Lung (tissue), 12 donors: ENCODE data around the gene CCDC33. TPM values are rescaled to one million over a fixed set of nuclear protein-coding genes. Genes with fewer than 3 reads are reported as not detected.

ENCODE experiments used
- ATAC-seq: fragments of 200-7000 bp; cut with Tn5 transposase; one replicate; pipeline ENCODE4 v1.9.1; 2020; ENCODE audit warnings: moderate number of reproducible peaks; ENCODE audit not compliant: insufficient read depth, low FRiP score
- DNase-seq, 3 donors: peaks; one replicate each; pipeline ENCODE4 v3.0.0-alpha.2; 2013 to 2017
- H3K27ac ChIP-seq, 2 donors: one replicate each; pipeline ENCODE4 v1.5.1; 2013; ENCODE audit warnings: mild to moderate bottlenecking in 2 of 2, moderate library complexity in 2 of 2, control low read depth in 1 of 2, inconsistent platforms in 1 of 2, low read depth in 1 of 2, low read length in 1 of 2
- H3K27me3 ChIP-seq, 3 donors: one replicate each; pipeline ENCODE4 v1.5.1; 2013; ENCODE audit warnings: low read length in 2 of 3; ENCODE audit not compliant: control insufficient read depth in 3 of 3, insufficient read depth in 3 of 3
- H3K36me3 ChIP-seq, 4 donors: one replicate each; pipeline ENCODE4 v1.5.1; 2013; ENCODE audit warnings: low read length in 4 of 4, mild to moderate bottlenecking in 1 of 4, moderate library complexity in 1 of 4; ENCODE audit not compliant: control insufficient read depth in 4 of 4, insufficient read depth in 4 of 4
- H3K4me1 ChIP-seq, 5 donors: one replicate each; pipeline ENCODE4 v1.5.1; 2013; ENCODE audit warnings: low read length in 5 of 5, mild to moderate bottlenecking in 2 of 5, moderate library complexity in 1 of 5; ENCODE audit not compliant: control insufficient read depth in 5 of 5, insufficient read depth in 5 of 5
- H3K4me3 ChIP-seq: one replicate; pipeline ENCODE4 v1.5.1; 2013; ENCODE audit warnings: mild to moderate bottlenecking, control low read depth, moderate library complexity
- H3K9ac ChIP-seq, 2 donors: one replicate each; pipeline ENCODE4 v1.5.1; 2013; ENCODE audit warnings: low read length in 2 of 2, control low read depth in 1 of 2; ENCODE audit not compliant: insufficient read depth in 1 of 2
- H3K9me3 ChIP-seq, 4 donors: one replicate each; pipeline ENCODE4 v1.5.1; 2013; ENCODE audit warnings: low read length in 3 of 4, mild to moderate bottlenecking in 1 of 4, moderate library complexity in 1 of 4; ENCODE audit not compliant: control insufficient read depth in 4 of 4, insufficient read depth in 3 of 4
- CTCF ChIP-seq: IDR thresholded peaks from 2 replicates; pipeline ENCODE4 v1.5.1; 2012; ENCODE audit warnings: mild to moderate bottlenecking; ENCODE audit errors: control extremely low read depth, extremely low read depth
- WGBS, 2 donors: extraction: QIAGEN DNeasy Blood & Tissue Kit; methylation state at CpG; one replicate each; pipeline ENCODE4 v1.1.7; 2013; 5-methylcytosine and 5-hydroxymethylcytosine counted together
- polyA plus RNA-seq, 2 donors: library from polyadenylated mRNA; stranded (reverse); fragments of 200-250 nt; gene quantifications; one replicate each; pipeline ENCODE4 v1.2.1, GENCODE V29; 2013
- total RNA-seq, 2 donors: library from RNA; depleted of rRNA in 1 of 2; stranded (reverse); fragments of >200 nt in 1 of 2; gene quantifications; one replicate each; pipeline ENCODE4 v1.2.1, GENCODE V29; 2014 to 2021
- donor health status: control.
- donor health status: control.
- donor health status: Bipolar disorder and iron deficiency.
- donor health status: healthy.
- donor health status: DM: yes; HTN: yes; CAD: no.

Gene CCDC33
- total and polyA plus RNA-seq, 4 donors = 4.3 to 14.1 (median 9.1) TPM

GRCh38 chr15:74319138-74319460 lies 83.0 kb downstream of the CCDC33 start:
- Histone ChIP-seq H3K9ac (no peak overlapping the region), H3K27me3 (no peaks in the 10 kb centered on the region), H3K4me1 (peaks cover 0 to 25% (median 4%) of the 10 kb centered on the region in 5 donors), H3K9me3 (peaks cover 0 to 2% (median 0%) of the 10 kb centered on the region in 4 donors), H3K36me3 (no peaks in the 10 kb centered on the region), H3K4me3 (no peak overlapping the region), H3K27ac (no peak overlapping the region)
- DNase-seq (no peak), ATAC-seq (no peak)
- 83 to 89% methylated on average over 5 of the region's 5 CpGs for WGBS, 2 donors
- no peak for TF ChIP-seq CTCF

- H3K27me3 ChIP-seq = no peaks in the 10 kb centered on the region
- peaks cover 0 to 25% (median 4%) of the 10 kb centered on the region in 5 donors for H3K4me1 ChIP-seq
- 36 to 57% methylated on average over 8 of the region's 8 CpGs for WGBS, 2 donors
- peaks cover 0 to 2% (median 0%) of the 10 kb centered on the region in 4 donors for H3K9me3 ChIP-seq
- no peaks in the 10 kb centered on the region for H3K36me3 ChIP-seq
- no peak overlapping the region for H3K27ac ChIP-seq
- H3K4me3 ChIP-seq = no peak overlapping the region
- ATAC-seq = no peak
- H3K9ac ChIP-seq = no peak overlapping the region
- TF ChIP-seq CTCF = no peak
- peak in 1 of 3 donors; percentile 28 for DNase-seq
Observed at GRCh38 chr15:74319596-74320351, 83.6 kb downstream of the CCDC33 start.

- Histone ChIP-seq H3K9ac (no peak overlapping the region), H3K9me3 (peaks cover 0 to 2% (median 0%) of the 10 kb centered on the region in 4 donors), H3K27me3 (no peaks in the 10 kb centered on the region), H3K36me3 (no peaks in the 10 kb centered on the region), H3K27ac (no peak overlapping the region), H3K4me3 (no peak overlapping the region), H3K4me1 (peaks cover 0 to 25% (median 4%) of the 10 kb centered on the region in 5 donors)
- peak; percentile 6 for TF ChIP-seq CTCF
- 74 to 83% methylated on average over 10 of the region's 10 CpGs for WGBS, 2 donors
- no peak for ATAC-seq
- peak; percentile 62 to 65 (median 63) for DNase-seq
Observed at GRCh38 chr15:74320352-74321247, 84.5 kb downstream of the CCDC33 start.
